ENCODE results near the gene SLC2A13. TPM values are rescaled to one million over a fixed set of nuclear protein-coding genes. Genes with fewer than 3 reads are reported as not detected.

SLC2A13 gene
- total RNA-seq, 2 donors from 2014 or later, result 5.9 to 13.7 TPM

GRCh38 chr12:39887856-39888255, 218.0 kb downstream of the SLC2A13 start:
- H3K4me1 ChIP-seq (replicated peaks), result no peaks in the 10 kb centered on the region
- intact Hi-C loops (cut with DNase I), result no loop called here
- DNase-seq (ENCODE audit: low spot score), result no peak
- H3K27me3 ChIP-seq (replicated peaks; ENCODE audit: insufficient read depth), result no peaks in the 10 kb centered on the region
- no peaks in the 10 kb centered on the region for H3K36me3 ChIP-seq
- H3K4me3 ChIP-seq, result no peak overlapping the region
- 82% methylated on average over 1 of the region's 1 CpG for WGBS
- no peak for TF ChIP-seq POLR2A (IDR thresholded peaks at IDR 0.05)
- TF ChIP-seq CTCF (IDR thresholded peaks at IDR 0.05), result no peak
- TF ChIP-seq POLR2AphosphoS5 (IDR thresholded peaks at IDR 0.05), result no peak
- no peak overlapping the region for H3K27ac ChIP-seq
- no peaks in the 10 kb centered on the region for H3K9me3 ChIP-seq

DNA sequence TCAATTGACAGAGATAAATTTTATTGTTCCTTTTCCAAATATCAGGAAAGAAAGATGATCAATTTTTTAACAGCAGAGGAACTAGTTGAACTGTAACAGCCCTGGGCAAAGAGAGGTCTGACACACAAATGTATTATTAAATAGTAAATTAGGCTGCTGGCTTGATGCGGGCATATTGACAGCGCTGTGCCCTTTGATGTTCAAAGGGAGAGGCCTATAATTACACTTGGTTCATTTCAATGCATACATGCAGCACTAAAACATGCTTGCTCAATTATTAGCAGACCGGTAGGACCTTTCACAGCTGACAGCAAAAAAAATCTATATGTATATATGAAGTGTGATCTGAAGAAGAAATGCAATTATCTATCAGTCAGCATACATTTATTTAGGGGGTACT, 219.8 kb downstream of the SLC2A13 start:
- Histone ChIP-seq H3K4me1 (replicated peaks) (no peaks in the 10 kb centered on the region), H3K27ac (no peak overlapping the region), H3K27me3 (replicated peaks; ENCODE audit: insufficient read depth) (no peaks in the 10 kb centered on the region), H3K4me3 (no peak overlapping the region), H3K36me3 (no peaks in the 10 kb centered on the region), H3K9me3 (no peaks in the 10 kb centered on the region)
- WGBS, result 82% methylated on average over 3 of the region's 3 CpGs
- TF ChIP-seq CTCF (IDR thresholded peaks at IDR 0.05), result no peak
- DNase-seq (ENCODE audit: low spot score), result no peak
- intact Hi-C loops (cut with DNase I), result no loop called here

- Histone ChIP-seq H3K36me3 (no peaks in the 10 kb centered on the region), H3K27me3 (replicated peaks; ENCODE audit: insufficient read depth) (no peaks in the 10 kb centered on the region), H3K27ac (no peak overlapping the region), H3K9me3 (no peaks in the 10 kb centered on the region), H3K4me1 (replicated peaks) (no peaks in the 10 kb centered on the region), H3K4me3 (no peak overlapping the region)
- intact Hi-C loops (cut with DNase I), result no loop called here
- DNase-seq (ENCODE audit: low spot score), result no peak
- WGBS, result 88% methylated on average over 2 of the region's 2 CpGs
- TF ChIP-seq CTCF (IDR thresholded peaks at IDR 0.05), result no peak
- no peak for TF ChIP-seq POLR2AphosphoS5 (IDR thresholded peaks at IDR 0.05)
- no peak for TF ChIP-seq POLR2A (IDR thresholded peaks at IDR 0.05)
These were observed 221.2 kb downstream of the SLC2A13 start for GRCh38 chr12:39884616-39885125.

GRCh38 chr12:39883411-39883810, 222.5 kb downstream of the SLC2A13 start:
- Histone ChIP-seq H3K27ac (no peak overlapping the region), H3K4me1 (replicated peaks) (no peaks in the 10 kb centered on the region), H3K27me3 (replicated peaks; ENCODE audit: insufficient read depth) (no peaks in the 10 kb centered on the region), H3K4me3 (no peak overlapping the region), H3K36me3 (no peaks in the 10 kb centered on the region), H3K9me3 (no peaks in the 10 kb centered on the region)
- DNase-seq (ENCODE audit: low spot score), result no peak
- intact Hi-C loops (cut with DNase I), result no loop called here
- TF ChIP-seq CTCF (IDR thresholded peaks at IDR 0.05) (no peak), POLR2A (IDR thresholded peaks at IDR 0.05) (no peak), POLR2AphosphoS5 (IDR thresholded peaks at IDR 0.05) (no peak)
- 34% methylated on average over 2 of the region's 2 CpGs for WGBS

GRCh38 chr12:39878753-39879152, 227.1 kb downstream of the SLC2A13 start:
- no peaks in the 10 kb centered on the region for H3K27me3 ChIP-seq (replicated peaks; ENCODE audit: insufficient read depth)
- no peak overlapping the region for H3K4me3 ChIP-seq
- intact Hi-C loops (cut with DNase I), result no loop called here
- no peaks in the 10 kb centered on the region for H3K4me1 ChIP-seq (replicated peaks)
- no peak for DNase-seq (ENCODE audit: low spot score)
- TF ChIP-seq POLR2A (IDR thresholded peaks at IDR 0.05) (no peak), CTCF (IDR thresholded peaks at IDR 0.05) (no peak), POLR2AphosphoS5 (IDR thresholded peaks at IDR 0.05) (no peak)
- no peak overlapping the region for H3K27ac ChIP-seq
- no peaks in the 10 kb centered on the region for H3K36me3 ChIP-seq
- no peaks in the 10 kb centered on the region for H3K9me3 ChIP-seq
